ENCODE measurements around the gene SLC19A3. TPM values are rescaled to one million over a fixed set of nuclear protein-coding genes. Genes with fewer than 3 reads are reported as not detected.
"Not testable (repeated sequence)": the region's sequence is repeated elsewhere in the genome, so short reads cannot be mapped to it uniquely, and the experiment has no call there.

SLC19A3 gene
- total RNA-seq, 2 experiments from 2014 or later: not detected

- Mint-ChIP-seq H3K4me3 (no peak within 1 kb of the TSS), H3K27me3 (peaks cover 10% of the 10 kb centered on the region), H3K4me1 (ENCODE audit: low read depth) (no peaks in the 10 kb centered on the region), H3K27ac (no peak within 1 kb of the TSS), H3K36me3 (no peaks in the 10 kb centered on the region), H3K9me3 (no peaks in the 10 kb centered on the region)
- DNase-seq: no peak
- ChIA-PET CTCF (no interaction called here), POLR2A (no interaction called here)
- intact Hi-C loops (cut with micrococcal nuclease): no loop called here
Measured at GRCh38 chr2:227724394-227725039, 6.7 kb upstream of the SLC19A3 start, which contains the start of gene SCYGR6. Gene SCYGR6, minus strand, starts transcription at chr2:227724757. Its CDS starts 0 bp downstream, at chr2:227724757.

- H3K4me1 Mint-ChIP-seq (ENCODE audit: low read depth); H3K27me3 Mint-ChIP-seq; POLR2A ChIA-PET; H3K36me3 Mint-ChIP-seq; CTCF ChIA-PET; DNase-seq; H3K9me3 Mint-ChIP-seq; H3K27ac Mint-ChIP-seq; intact Hi-C loops (cut with micrococcal nuclease); H3K4me3 Mint-ChIP-seq: not testable (repeated sequence)
Measured at GRCh38 chr2:227722821-227723220, 5.0 kb upstream of the SLC19A3 start.

GRCh38 chr2:227720680-227721079 is 2.9 kb upstream of the SLC19A3 start:
- H3K4me1 Mint-ChIP-seq (ENCODE audit: low read depth): no peaks in the 10 kb centered on the region
- no peaks in the 10 kb centered on the region for H3K36me3 Mint-ChIP-seq
- no peak for DNase-seq
- ChIA-PET POLR2A (no interaction called here), CTCF (interaction anchor here (0.6 kb wide), 2 partner anchors 45 to 170 kb away, joined by 3 read pairs; no protein-coding TSS in a partner anchor)
- peaks cover 15% of the 10 kb centered on the region for H3K27me3 Mint-ChIP-seq
- intact Hi-C loops (cut with micrococcal nuclease): no loop called here
- H3K27ac Mint-ChIP-seq: no peak overlapping the region
- no peaks in the 10 kb centered on the region for H3K9me3 Mint-ChIP-seq
- no peak overlapping the region for H3K4me3 Mint-ChIP-seq

GRCh38 chr2:227719641-227720040 is 1.8 kb upstream of the SLC19A3 start:
- ChIA-PET CTCF (no interaction called here), POLR2A (no interaction called here)
- peaks cover 15% of the 10 kb centered on the region for H3K27me3 Mint-ChIP-seq
- no peaks in the 10 kb centered on the region for H3K4me1 Mint-ChIP-seq (ENCODE audit: low read depth)
- intact Hi-C loops (cut with micrococcal nuclease): no loop called here
- no peak for DNase-seq
- H3K36me3 Mint-ChIP-seq: no peaks in the 10 kb centered on the region
- H3K4me3 Mint-ChIP-seq: no peak overlapping the region
- no peaks in the 10 kb centered on the region for H3K9me3 Mint-ChIP-seq
- H3K27ac Mint-ChIP-seq: no peak overlapping the region

- DNase-seq: no peak
- intact Hi-C loops (cut with micrococcal nuclease): no loop called here
- Mint-ChIP-seq H3K4me1 (ENCODE audit: low read depth) (no peaks in the 10 kb centered on the region), H3K4me3 (no peak overlapping the region), H3K9me3 (no peaks in the 10 kb centered on the region), H3K27ac (no peak overlapping the region), H3K27me3 (peaks cover 9% of the 10 kb centered on the region), H3K36me3 (no peaks in the 10 kb centered on the region)
- ChIA-PET POLR2A (no interaction called here), CTCF (interaction anchor here (0.7 kb wide), 1 partner anchor 138 kb away, joined by 3 read pairs; no protein-coding TSS in a partner anchor)
Measured at GRCh38 chr2:227716501-227716900, 1.3 kb downstream of the SLC19A3 start.

- POLR2A ChIA-PET: no interaction called here
- intact Hi-C loops (cut with micrococcal nuclease): no loop called here
- CTCF ChIA-PET: no interaction called here
Measured at GRCh38 chr2:227713291-227713690, 4.5 kb downstream of the SLC19A3 start.

GRCh38 chr2:227710986-227711385 is 6.8 kb downstream of the SLC19A3 start:
- Mint-ChIP-seq H3K27me3 (peaks cover 8% of the 10 kb centered on the region), H3K4me3 (no peak overlapping the region), H3K27ac (no peak overlapping the region), H3K36me3 (no peaks in the 10 kb centered on the region), H3K9me3 (no peaks in the 10 kb centered on the region), H3K4me1 (ENCODE audit: low read depth) (no peaks in the 10 kb centered on the region)
- POLR2A ChIA-PET: no interaction called here
- intact Hi-C loops (cut with micrococcal nuclease): no loop called here
- DNase-seq: no peak
- CTCF ChIA-PET: no interaction called here

More at GRCh38 chr2:227713291-227713690, 4.5 kb downstream of the SLC19A3 start:
- no peaks in the 10 kb centered on the region for H3K4me1 Mint-ChIP-seq (ENCODE audit: low read depth)
- H3K27me3 Mint-ChIP-seq: peaks cover 11% of the 10 kb centered on the region
- H3K36me3 Mint-ChIP-seq: no peaks in the 10 kb centered on the region
- no peak overlapping the region for H3K27ac Mint-ChIP-seq
- no peaks in the 10 kb centered on the region for H3K9me3 Mint-ChIP-seq
- H3K4me3 Mint-ChIP-seq: no peak overlapping the region
- no peak for DNase-seq

- H3K9me3 Mint-ChIP-seq: no peaks in the 10 kb centered on the region
- H3K36me3 Mint-ChIP-seq: no peaks in the 10 kb centered on the region
- peaks cover 19% of the 10 kb centered on the region for H3K27me3 Mint-ChIP-seq
- no peak for DNase-seq
- H3K4me3 Mint-ChIP-seq: no peak overlapping the region
- ChIA-PET CTCF (no interaction called here), POLR2A (no interaction called here)
- no peaks in the 10 kb centered on the region for H3K4me1 Mint-ChIP-seq (ENCODE audit: low read depth)
- intact Hi-C loops (cut with micrococcal nuclease): no loop called here
- no peak overlapping the region for H3K27ac Mint-ChIP-seq
Measured at GRCh38 chr2:227707390-227707789, 10.4 kb downstream of the SLC19A3 start.

- Mint-ChIP-seq H3K9me3 (no peaks in the 10 kb centered on the region), H3K27ac (no peak overlapping the region), H3K27me3 (peaks cover 19% of the 10 kb centered on the region), H3K4me3 (no peak overlapping the region), H3K36me3 (no peaks in the 10 kb centered on the region), H3K4me1 (ENCODE audit: low read depth) (no peaks in the 10 kb centered on the region)
- POLR2A ChIA-PET: no interaction called here
- no peak for DNase-seq
- CTCF ChIA-PET: no interaction called here
- intact Hi-C loops (cut with micrococcal nuclease): no loop called here
Measured at GRCh38 chr2:227706859-227707258, 11.0 kb downstream of the SLC19A3 start.

- CTCF ChIA-PET: no interaction called here
Measured at GRCh38 chr2:227703961-227704360, 13.9 kb downstream of the SLC19A3 start.

GRCh38 chr2:227703280-227703732 is 14.5 kb downstream of the SLC19A3 start:
- ChIA-PET POLR2A (no interaction called here), CTCF (no interaction called here)
- no peak for DNase-seq
- intact Hi-C loops (cut with micrococcal nuclease): no loop called here
- Mint-ChIP-seq H3K4me1 (ENCODE audit: low read depth) (no peaks in the 10 kb centered on the region), H3K4me3 (no peak overlapping the region), H3K27me3 (peaks cover 17% of the 10 kb centered on the region), H3K27ac (no peak overlapping the region), H3K36me3 (no peaks in the 10 kb centered on the region), H3K9me3 (no peaks in the 10 kb centered on the region)

More at GRCh38 chr2:227703961-227704360, 13.9 kb downstream of the SLC19A3 start:
- no peak overlapping the region for H3K27ac Mint-ChIP-seq
- H3K27me3 Mint-ChIP-seq: peaks cover 18% of the 10 kb centered on the region
- POLR2A ChIA-PET: no interaction called here
- H3K36me3 Mint-ChIP-seq: no peaks in the 10 kb centered on the region
- no peaks in the 10 kb centered on the region for H3K9me3 Mint-ChIP-seq
- no peaks in the 10 kb centered on the region for H3K4me1 Mint-ChIP-seq (ENCODE audit: low read depth)
- no peak for DNase-seq
- H3K4me3 Mint-ChIP-seq: no peak overlapping the region
- intact Hi-C loops (cut with micrococcal nuclease): no loop called here

GRCh38 chr2:227701556-227701955 is 16.3 kb downstream of the SLC19A3 start:
- H3K9me3 Mint-ChIP-seq: no peaks in the 10 kb centered on the region
- no peaks in the 10 kb centered on the region for H3K4me1 Mint-ChIP-seq (ENCODE audit: low read depth)
- peaks cover 15% of the 10 kb centered on the region for H3K27me3 Mint-ChIP-seq
- H3K4me3 Mint-ChIP-seq: no peak overlapping the region
- no peak overlapping the region for H3K27ac Mint-ChIP-seq
- POLR2A ChIA-PET: no interaction called here
- no peaks in the 10 kb centered on the region for H3K36me3 Mint-ChIP-seq
- no peak for DNase-seq
- CTCF ChIA-PET: no interaction called here
- intact Hi-C loops (cut with micrococcal nuclease): no loop called here

- POLR2A ChIA-PET: no interaction called here
- no peak overlapping the region for H3K4me3 Mint-ChIP-seq
- H3K27ac Mint-ChIP-seq: no peak overlapping the region
- H3K4me1 Mint-ChIP-seq (ENCODE audit: low read depth): no peaks in the 10 kb centered on the region
- no peaks in the 10 kb centered on the region for H3K9me3 Mint-ChIP-seq
- no peak for DNase-seq
- intact Hi-C loops (cut with micrococcal nuclease): no loop called here
- peaks cover 5% of the 10 kb centered on the region for H3K27me3 Mint-ChIP-seq
- no peaks in the 10 kb centered on the region for H3K36me3 Mint-ChIP-seq
- CTCF ChIA-PET: interaction anchor here (0.7 to 1.4 kb wide), 3 partner anchors 40 to 77 kb away, joined by 3 to 6 read pairs (median 4); no protein-coding TSS in a partner anchor
Measured at GRCh38 chr2:227696990-227697679, 20.7 kb downstream of the SLC19A3 start.

Data from activated CD4-positive, alpha-beta memory T cell treated with anti-CD3 and anti-CD28 coated beads for 36 hours (primary cell).